ENCODE data around the gene CYTH4. TPM values are rescaled to one million over a fixed set of nuclear protein-coding genes. Genes with fewer than 3 reads are reported as not detected.

The CYTH4 gene
- total RNA-seq, 1 experiment from 2014 or later, result 3.8 TPM

GRCh38 chr22:37343348-37343747 is 61.0 kb downstream of the CYTH4 start:
- Histone ChIP-seq H3K27me3 (ENCODE audit: insufficient read depth, low read length) (no peaks in the 10 kb centered on the region), H2AFZ (ENCODE audit: low read depth, low read length, poor library complexity, severe bottlenecking) (no peak overlapping the region), H3K9me2 (ENCODE audit: insufficient read depth) (no peaks in the 10 kb centered on the region), H3K4me2 (ENCODE audit: low read length) (no peak overlapping the region), H3K79me2 (ENCODE audit: insufficient read depth, low read length) (no peaks in the 10 kb centered on the region), H3K4me1 (ENCODE audit: control insufficient read depth in 1 of 2, insufficient read depth in 2 of 2, low read length in 2 of 2) (peaks cover 47 to 59% of the 10 kb centered on the region in 2 experiments; a peak in 3 of 4 replicates), H4K20me1 (ENCODE audit: insufficient read depth) (no peaks in the 10 kb centered on the region), H3K9me3 (ENCODE audit: control insufficient read depth in 1 of 2, insufficient read depth in 1 of 2, low read depth in 1 of 2, low read length in 2 of 2) (no peaks in the 10 kb centered on the region), H3K9ac (ENCODE audit: low read length) (no peak overlapping the region), H3K4me3 (replicated peaks in 1 of 2; ENCODE audit: low read depth in 1 of 2, low read length in 2 of 2) (no peak overlapping the region), H3K36me3 (ENCODE audit: control insufficient read depth in 1 of 2, insufficient read depth in 2 of 2, low read length in 2 of 2) (no peaks in the 10 kb centered on the region), H3K27ac (ENCODE audit: low read depth, low read length) (no peak overlapping the region)
- intact Hi-C loops (cut with micrococcal nuclease), result no loop called here
- TF ChIP-seq EZH2 (IDR thresholded peaks at IDR 0.05) (no peak), EZH2phosphoT487 (IDR thresholded peaks at IDR 0.05; ENCODE audit: borderline replicate concordance) (no peak), CEBPB (IDR thresholded peaks at IDR 0.05; ENCODE audit: low read depth) (no peak), YY1 (IDR thresholded peaks at IDR 0.05; ENCODE audit: extremely low read depth, insufficient replicate concordance, low read depth, low read length) (no peak), SP1 (IDR thresholded peaks at IDR 0.05; ENCODE audit: low read depth) (no peak), POLR2A (IDR thresholded peaks at IDR 0.05; ENCODE audit: borderline replicate concordance, extremely low read depth, insufficient read depth, insufficient read length) (no peak), SIN3A (IDR thresholded peaks at IDR 0.05; ENCODE audit: low read depth) (no peak), ZBTB33 (IDR thresholded peaks at IDR 0.05; ENCODE audit: extremely low read depth, insufficient replicate concordance, low read length) (no peak), POLR2AphosphoS5 (IDR thresholded peaks at IDR 0.05; ENCODE audit: low read depth, low read length) (no peak), CBX3 (IDR thresholded peaks at IDR 0.05; ENCODE audit: low read depth) (no peak), CTCF (IDR thresholded peaks at IDR 0.05 in 2 of 3, conservative IDR thresholded peaks at IDR 0.05 in 1 of 3; ENCODE audit: borderline replicate concordance in 1 of 3, insufficient read depth in 1 of 3, low read depth in 2 of 3, low read length in 2 of 3) (no peak), RAD21 (IDR thresholded peaks at IDR 0.05; ENCODE audit: low read depth) (no peak), ELF1 (IDR thresholded peaks at IDR 0.05; ENCODE audit: borderline replicate concordance, low read depth) (no peak)
- TF ChIP-seq, protein P1, sequence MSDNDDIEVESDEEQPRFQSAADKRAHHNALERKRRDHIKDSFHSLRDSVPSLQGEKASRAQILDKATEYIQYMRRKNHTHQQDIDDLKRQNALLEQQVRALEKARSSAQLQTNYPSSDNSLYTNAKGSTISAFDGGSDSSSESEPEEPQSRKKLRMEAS (IDR thresholded peaks at IDR 0.05), result no peak
- TF ChIP-seq, protein P2, sequence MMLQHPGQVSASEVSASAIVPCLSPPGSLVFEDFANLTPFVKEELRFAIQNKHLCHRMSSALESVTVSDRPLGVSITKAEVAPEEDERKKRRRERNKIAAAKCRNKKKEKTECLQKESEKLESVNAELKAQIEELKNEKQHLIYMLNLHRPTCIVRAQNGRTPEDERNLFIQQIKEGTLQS (IDR thresholded peaks at IDR 0.05), result no peak
- ChIA-PET CTCF (no interaction called here), RAD21 (ENCODE audit: low non-redundant PET in 1 of 2, low total read pairs in 2 of 2, uncharacterized antibody in 2 of 2, unreplicated experiment in 2 of 2) (no interaction called here), POLR2A (interaction anchor here (0.7 kb wide), 1 partner anchor 15 kb away, joined by 3 read pairs; no protein-coding TSS in a partner anchor)
- ATAC-seq (no peak), DNase-seq (ENCODE audit: low read depth, low spot score) (no peak)
- no TSS peak for BruUV-seq (replicated peaks)

Data from HCT116 (cell line).